GM19240 (cell line): ENCODE data around the gene CDRT4.

Experiments
- DNase-seq: peaks from one replicate; pipeline ENCODE4 v3.0.0; 2011; ENCODE audit warnings: low spot score; ENCODE audit not compliant: insufficient read length

Gene CDRT4

GRCh38 chr17:15432807-15433611 is 34.4 kb downstream of the CDRT4 start:
- no peak for DNase-seq

GRCh38 chr17:15431766-15432165 is 35.7 kb downstream of the CDRT4 start:
- DNase-seq, result no peak

- DNase-seq, result no peak
Observed at GRCh38 chr17:15431196-15431595, 36.2 kb downstream of the CDRT4 start.

- DNase-seq, result no peak
Observed at GRCh38 chr17:15424521-15424920, 42.9 kb downstream of the CDRT4 start.

GRCh38 chr17:15422392-15422965 is 44.9 kb downstream of the CDRT4 start:
- DNase-seq, result no peak

- DNase-seq, result no peak
Observed at GRCh38 chr17:15418781-15419180, 48.6 kb downstream of the CDRT4 start.

GRCh38 chr17:15414532-15415306 is 52.7 kb downstream of the CDRT4 start:
- no peak for DNase-seq

- DNase-seq, result no peak
Observed at GRCh38 chr17:15413101-15413771, 54.2 kb downstream of the CDRT4 start.

GRCh38 chr17:15412606-15413005 is 54.8 kb downstream of the CDRT4 start:
- DNase-seq, result no peak

- DNase-seq, result no peak
Observed at GRCh38 chr17:15411384-15412198, 55.8 kb downstream of the CDRT4 start.

GRCh38 chr17:15409721-15410250 is 57.6 kb downstream of the CDRT4 start:
- DNase-seq, result no peak

- no peak for DNase-seq
Observed at GRCh38 chr17:15408803-15409202, 58.6 kb downstream of the CDRT4 start.

- no peak for DNase-seq
Observed at GRCh38 chr17:15406081-15406480, 61.3 kb downstream of the CDRT4 start.

- no peak for DNase-seq
Observed at GRCh38 chr17:15405058-15405415, 62.4 kb downstream of the CDRT4 start.

GRCh38 chr17:15404106-15405057 is 63.0 kb downstream of the CDRT4 start:
- no peak for DNase-seq

GRCh38 chr17:15403276-15403939 is 64.0 kb downstream of the CDRT4 start:
- no peak for DNase-seq

- no peak for DNase-seq
Observed at GRCh38 chr17:15399443-15399842, 68.0 kb downstream of the CDRT4 start.

GRCh38 chr17:15398736-15399331 is 68.6 kb downstream of the CDRT4 start:
- no peak for DNase-seq

GRCh38 chr17:15398291-15398690 is 69.1 kb downstream of the CDRT4 start:
- DNase-seq, result no peak
